Measurements from ENCODE around the gene CCSER2.
A peak's percentile ranks its signal among the peaks of the same experiment; 100 is the strongest.
"Not testable (repeated sequence)": the region's sequence is repeated elsewhere in the genome, so short reads cannot be mapped to it uniquely, and the experiment has no call there.

CCSER2 gene

DNA sequence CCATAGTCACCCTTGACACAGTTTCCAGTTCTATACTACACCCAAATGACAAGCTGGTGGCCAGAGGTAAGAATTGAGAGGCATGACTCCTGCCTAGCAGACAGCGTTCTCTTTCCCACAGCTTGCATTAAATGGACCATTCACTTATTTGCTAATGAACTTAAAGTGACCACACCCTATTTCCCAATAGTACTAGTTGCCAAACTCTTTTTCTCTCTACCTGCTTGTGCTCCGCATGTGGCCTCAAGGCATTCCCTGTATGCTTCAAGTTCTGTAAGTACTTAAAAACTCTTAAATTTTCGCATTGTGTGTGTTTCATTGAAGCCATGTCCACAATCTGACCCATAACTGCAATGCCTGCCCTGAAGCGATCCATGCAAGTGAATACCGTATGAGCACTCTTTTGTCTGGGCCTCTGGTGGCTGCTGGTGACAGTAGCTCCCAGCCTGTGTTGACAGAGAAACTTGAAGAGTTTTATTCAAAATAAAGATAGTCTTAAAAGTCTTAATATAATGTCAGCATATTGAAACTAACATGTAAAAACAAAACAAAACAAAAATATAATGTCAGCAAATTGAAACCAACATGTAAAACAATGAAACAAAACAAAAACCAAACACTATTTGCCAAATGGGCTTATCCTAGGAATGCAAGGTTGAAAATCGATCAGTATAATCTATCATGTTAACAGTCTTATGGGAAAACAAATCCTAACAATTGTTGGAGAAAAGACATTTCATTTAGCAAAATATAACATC, 73.6 kb downstream of the CCSER2 start:
- no peak for DNase-seq

DNA sequence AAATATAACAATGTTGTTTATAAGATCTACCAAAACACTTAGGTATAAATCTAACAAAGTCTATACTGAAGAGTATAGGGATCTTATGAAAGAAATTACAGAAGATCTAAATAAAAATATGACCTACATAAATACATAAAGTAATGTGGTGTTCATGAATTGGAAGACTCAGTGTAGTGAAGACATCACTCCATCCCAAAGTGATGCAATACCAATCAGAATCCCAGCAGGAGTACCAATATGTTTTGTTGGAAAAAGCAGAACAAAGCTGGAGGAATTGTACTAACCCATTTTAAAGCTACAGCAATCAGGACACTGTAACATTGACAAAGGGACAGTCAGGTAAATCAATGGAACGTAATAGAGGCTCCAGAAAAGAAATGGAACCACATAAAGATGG, 76.4 kb downstream of the CCSER2 start:
- no peak for DNase-seq

DNA sequence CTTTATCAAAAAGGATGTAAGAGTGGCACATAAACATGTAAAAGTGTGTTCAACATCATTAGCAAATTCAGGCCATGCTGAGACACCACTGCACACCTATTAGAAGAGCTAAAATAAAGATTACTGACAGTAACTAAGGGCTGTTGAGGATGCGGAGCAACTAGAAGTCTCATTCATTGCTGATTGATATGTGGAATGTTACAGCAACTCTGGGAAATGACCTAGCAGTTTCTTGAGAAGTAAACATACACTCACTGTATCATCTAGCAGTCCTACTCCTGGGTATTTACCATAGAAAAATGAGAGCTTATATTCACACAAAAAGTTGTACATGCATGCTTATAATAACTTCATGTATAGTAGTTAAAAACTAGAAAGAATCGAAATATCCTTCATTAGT, 77.3 kb downstream of the CCSER2 start:
- DNase-seq: no peak

DNA sequence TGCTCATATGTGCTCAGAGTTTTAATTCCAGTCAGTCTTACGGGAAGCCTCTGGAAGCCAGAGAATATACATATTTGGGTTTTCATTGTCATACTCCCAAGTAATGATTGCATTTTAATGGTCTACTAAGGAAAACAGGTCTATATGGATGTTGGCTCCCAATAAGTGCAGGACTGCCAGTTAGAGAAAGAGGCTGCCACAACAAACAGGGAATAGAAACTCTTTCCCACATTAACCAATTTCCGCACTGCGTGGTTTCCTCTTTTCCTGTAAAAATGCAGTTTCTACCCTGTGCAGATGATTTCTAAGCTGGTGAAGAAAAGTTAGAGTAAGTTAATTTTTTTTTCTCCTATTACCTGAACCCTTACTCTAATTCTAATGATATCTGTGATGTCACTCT, 78.2 kb downstream of the CCSER2 start:
- DNase-seq: no peak

DNA sequence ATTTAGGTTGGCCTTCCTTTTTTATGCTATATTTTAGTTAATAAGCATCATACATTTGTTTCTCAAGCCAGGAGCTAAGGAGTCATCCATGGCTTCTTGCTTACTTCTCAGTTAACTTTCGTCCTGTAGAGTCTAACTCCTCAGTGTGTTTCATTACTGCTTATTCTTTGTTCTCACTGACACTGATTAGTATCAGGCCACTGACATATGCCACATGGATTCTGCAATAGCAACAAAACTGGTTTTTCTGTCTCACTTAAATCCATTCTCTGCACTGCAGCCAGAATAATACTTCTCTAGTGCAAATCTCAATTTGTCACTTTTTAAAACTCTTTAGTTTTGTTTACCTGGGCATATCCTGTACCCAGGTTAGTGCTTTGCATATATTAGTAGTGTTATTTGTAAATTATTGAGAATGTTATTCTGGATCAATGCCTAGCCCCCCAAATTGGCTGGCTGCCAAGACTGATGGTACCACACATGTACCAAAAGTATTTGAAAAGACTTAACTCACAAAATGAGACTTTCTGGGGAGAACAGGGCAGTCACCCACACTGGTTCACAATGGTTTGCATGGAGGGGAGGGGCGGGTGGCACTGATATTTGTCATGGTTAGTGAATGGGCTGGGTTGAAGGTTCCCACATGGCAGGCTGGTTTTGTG, 79.1 kb downstream of the CCSER2 start:
- no peak for DNase-seq

DNA sequence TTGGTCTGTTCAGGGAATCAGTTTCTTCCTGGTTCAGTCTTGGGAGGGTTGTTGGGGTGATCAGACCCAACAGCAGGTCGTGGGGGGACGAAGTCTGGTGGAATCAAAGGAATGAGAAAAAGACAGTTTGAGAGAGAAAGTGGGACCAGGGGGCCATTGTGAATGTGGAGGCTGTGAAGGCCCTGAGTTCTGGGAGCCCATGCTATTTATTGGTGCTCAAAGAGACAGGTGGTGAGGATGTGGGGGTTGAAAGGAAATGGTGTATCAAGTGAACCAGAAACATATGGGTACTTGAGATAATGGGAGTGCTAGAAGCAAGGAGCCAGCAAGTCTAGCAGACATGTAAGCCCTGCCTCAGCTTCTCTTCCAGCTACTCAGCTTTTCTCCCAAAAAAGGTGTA, 84.1 kb downstream of the CCSER2 start:
- DNase-seq: peak; percentile 50

DNA sequence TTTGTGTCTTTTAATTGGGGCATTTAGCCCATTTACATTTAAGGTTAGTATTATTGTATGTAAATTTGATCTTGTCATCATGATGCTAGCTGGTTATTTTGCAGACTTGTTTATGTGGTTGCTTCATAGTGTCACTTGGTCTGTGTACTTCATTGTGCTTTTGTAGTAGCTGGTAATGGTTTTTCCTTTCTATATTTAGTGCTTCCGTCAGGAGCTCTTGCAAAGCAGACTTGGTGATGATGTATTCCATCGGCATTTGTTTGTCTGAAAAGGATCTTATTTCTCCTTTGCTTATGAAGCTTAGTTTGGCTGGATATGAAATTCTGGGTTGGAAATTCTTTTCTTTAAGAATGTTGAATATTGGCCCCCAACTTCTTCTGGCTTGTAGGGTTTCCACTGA, 85.7 kb downstream of the CCSER2 start:
- not testable (repeated sequence) for DNase-seq

DNA sequence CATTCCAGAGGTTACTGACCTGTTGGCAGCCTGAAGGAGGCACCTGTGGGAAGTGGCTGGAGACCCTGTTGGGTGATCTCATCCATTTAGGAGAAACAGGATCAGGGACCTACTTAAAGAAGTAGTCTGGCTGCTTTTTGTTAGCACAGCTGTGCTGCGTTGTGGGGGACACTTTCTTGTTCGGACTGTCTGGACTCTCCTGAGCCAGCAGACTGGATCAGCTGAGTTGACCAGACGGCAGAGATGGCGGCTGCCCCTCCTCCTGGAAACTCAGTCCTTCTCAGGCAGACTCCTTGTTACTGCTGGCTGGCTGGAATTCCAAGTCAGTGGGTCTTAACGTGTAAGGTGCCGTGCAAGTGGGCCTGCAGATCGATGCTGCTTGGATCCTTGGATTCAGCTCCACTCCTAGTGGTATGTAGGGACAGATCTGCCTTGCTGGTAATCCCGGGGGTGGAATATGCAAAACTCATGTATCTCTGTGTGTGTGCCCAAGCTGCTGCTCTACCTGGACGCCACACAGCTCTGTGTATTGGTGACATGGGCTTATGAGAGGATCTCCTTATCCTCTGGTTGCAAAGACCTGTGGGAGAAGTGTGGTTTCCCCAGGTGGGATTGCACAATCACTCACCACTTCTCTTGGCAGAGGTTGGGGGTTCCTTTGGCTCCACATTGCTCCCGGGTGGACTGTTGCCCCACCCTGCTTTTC, 87.3 kb downstream of the CCSER2 start:
- no peak for DNase-seq

DNA sequence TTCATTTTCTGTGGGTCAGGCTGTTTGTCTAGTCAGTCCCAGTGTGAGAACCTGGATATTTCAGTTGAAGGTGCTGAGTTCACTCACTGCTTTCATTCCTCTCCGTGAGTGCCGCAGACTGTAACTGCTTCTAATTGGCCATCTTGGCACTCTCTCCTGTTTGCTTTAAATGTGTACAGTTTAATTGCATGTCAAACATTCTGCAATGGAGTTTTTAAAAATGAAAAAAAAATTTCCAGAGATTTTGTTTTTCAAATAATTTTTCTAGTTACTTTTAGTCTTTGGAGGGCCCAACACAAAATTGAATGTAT, 87.8 kb downstream of the CCSER2 start:
- DNase-seq: no peak

DNA sequence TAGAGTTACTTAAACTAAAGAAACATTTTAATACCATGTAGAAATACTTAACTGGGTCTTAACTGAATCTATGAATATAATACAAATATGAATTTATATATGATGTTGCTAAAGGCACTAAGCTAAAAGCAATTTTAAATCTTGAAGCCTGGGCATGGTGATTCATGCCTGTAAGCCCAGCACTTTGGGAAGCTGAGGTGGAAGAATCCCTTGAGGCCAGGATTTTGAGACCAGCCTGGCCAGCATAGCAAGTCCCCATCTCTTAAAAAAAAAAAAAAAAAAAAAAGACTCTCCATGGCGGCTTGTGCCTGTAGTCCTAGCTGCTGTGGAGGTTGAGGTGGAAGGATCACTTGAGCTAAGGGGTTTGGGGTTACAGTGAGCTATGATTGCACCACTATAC, 95.3 kb downstream of the CCSER2 start:
- no peak for DNase-seq

DNA sequence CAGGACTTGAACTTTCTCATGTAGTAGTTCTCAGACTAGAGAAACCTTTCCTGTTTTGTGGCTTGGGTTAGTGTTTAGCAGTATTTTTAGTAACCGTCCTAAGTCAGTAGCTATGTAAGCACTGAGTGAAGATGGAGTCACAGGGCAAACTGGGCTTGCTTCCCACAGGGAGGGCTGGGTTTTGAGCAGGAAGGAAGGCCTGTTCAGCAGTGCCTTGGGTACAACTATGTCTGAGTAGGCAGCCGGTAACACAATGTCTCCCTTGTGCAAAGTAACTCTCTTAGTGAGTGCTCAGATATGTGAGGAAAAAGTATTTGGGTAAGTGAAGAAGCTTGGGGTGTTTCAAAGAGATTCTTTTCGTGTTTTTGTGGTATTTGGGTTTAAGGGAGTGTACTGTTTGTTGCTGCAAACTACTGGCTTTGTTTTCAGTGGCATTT, 96.4 kb downstream of the CCSER2 start:
- peak; percentile 14 for DNase-seq

DNA sequence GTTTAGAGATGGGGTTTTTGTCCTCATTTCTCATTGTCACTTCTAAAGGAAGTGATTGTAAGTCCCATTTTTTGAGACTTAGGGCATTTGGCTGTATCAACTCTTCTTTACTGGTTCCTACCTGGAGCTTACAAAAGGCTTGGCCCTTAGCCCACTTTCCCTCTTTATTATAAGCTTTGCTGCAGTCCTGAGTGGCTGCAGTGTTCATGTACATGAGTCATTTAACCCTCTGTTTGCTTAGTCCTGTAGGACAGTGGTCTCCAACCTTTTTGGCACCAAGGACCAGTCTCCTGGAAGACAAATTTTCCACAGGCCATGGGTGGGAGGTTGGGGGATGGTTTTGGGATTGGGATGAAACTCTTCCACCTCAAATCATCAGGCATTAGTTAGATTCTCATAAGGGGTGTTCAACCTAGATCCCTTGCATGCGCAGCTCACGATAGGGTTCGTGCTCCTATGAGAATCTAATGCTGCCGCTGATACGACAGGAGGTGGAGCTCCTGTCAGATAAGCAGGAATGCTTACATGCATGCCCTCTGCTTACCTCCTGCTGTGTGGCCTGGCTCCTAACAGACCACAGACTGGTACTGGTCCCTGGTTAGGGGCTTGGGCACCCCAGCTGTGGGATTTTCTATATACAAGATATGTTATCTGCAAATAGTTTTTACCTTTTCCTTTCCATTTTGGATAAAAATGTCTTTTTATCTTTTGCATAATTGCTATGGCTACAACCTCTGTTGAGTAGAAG, 99.7 kb downstream of the CCSER2 start:
- DNase-seq: peak; percentile 41

DNA sequence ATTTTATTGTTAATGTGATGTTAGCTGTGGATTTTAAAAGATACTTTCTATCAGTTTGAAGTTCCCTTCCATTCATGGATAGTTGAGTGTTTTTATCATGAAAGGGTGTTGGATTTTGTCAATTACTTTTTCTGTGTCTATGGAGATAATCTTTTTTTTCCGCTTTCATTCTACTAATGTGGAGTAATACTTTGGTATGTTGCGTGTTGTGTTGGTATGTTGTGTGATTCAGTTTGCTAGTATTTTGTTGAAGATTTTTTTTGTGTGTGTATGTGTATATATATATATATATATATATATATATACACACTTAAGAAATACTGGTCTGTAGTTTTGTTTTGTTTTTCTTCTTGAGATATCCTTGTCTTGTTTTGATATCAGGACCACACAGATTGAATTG, 100.3 kb downstream of the CCSER2 start:
- no peak for DNase-seq

DNA sequence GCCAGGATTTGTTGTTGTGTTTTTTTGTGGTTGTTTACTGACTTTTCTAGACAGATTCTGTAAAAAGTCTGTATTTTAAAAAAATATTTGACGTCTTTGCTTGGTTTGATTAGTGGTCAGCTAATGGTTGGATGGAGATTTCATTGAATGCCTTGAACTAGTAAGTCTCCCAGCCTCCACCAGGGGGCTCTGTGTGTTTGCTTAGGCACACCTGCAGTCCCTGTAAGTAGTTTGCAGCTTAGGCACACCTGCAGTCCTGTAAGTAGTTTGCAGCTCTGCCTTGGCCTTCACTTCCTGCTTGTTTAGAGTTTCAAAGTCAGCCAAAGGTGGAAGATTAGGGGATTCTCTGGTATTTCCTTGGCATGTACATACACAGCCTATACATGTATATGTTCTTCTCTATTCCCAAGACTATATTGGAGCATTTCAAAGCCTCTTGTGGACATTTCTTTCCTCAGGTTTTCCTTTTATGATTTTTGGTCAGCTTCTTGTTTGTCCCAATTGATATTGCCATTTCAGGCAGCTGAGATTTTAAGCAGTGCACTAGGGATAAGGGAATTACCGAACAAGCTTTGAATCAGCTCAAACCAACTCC, 101.6 kb downstream of the CCSER2 start:
- peak; percentile 91 for DNase-seq

DNA sequence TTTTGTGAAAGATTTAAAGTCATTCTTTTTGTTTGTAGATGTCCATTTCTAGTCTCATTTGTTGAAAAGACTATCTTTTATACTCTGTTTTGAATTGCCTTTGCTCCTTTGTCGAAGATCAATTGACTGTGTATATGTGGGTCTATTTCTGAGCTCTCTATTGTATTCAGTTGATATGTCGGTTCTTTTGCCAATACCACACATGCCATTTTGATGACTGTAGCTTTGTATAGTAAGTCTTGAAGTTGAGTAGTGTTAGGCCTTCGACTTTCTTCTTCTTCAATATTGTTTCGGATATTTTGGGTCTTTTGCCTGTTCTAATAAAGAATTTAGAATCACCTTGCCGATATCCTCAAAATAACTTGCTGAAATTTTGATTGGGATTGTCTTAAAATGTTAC, 104.5 kb downstream of the CCSER2 start:
- DNase-seq: no peak

DNA sequence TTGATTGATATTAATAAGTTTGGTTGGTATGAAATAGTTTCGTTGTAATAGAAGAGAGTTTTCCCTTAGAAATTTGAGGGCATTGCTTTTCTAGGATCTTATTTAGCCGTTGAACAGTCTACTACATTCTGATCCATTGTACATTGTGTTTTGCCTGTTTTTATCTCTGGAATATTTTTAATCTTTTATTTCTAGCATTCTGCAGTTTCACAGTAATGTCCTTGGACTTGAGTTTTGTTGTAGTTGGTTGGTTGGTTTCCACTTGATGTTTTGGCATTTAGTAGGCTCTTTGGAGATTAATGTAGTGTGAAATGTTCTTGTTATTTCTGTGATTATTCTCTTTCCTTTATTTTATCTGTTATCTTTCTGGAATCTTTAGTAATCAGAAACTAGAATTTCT, 112.4 kb downstream of the CCSER2 start:
- DNase-seq: no peak

DNA sequence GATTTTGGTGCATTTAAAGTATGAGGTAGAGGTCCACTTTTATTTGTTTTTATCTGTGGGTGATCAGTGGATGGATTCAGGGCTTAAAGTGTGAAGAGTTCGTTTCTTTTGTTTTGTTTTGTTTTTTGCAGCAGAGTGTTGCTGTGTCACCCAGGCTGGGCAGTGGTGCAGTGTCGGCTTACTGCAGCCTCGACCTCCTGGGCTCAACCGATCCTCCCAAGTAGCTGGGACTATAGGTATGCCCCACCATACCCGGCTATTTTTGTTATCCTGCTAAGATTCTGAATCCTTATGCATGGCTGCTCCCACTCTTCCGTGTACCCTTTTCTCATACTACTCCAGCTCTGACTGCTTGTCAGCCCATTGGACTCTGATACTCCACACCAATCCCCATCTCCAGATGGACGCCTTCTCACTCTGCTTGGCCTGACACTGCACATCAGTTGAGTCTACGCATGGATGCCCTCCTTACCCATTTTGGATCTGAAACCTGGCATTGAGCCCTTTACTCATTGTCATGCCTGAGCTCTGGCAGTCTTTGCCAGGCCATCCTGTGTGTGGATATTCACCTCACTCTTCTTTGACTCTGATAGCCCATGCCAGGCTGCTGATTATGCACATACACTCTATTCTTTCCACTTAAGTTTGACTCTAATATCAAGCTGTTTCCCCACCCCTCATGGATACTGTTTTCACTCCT, 119.5 kb downstream of the CCSER2 start:
- DNase-seq: no peak

DNA sequence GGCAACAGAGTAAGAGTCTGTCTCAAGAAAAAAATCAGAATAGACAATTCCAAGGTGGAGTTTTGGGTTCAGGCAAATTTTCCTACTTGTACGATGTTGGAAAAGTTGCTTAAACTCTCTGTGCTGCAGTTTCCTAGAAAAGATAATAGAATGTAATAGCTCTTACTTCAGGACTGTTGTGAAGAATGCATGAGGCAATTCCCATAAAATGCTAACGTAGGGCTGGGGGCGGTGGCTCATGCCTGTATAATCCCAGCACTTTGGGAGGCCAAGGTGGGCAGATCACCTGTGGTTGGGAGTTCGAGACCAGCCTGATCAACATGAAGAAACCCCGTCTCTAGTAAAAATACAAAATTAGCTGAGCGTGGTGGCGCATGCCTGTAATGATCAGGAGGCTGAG, 121.0 kb downstream of the CCSER2 start:
- not testable (repeated sequence) for DNase-seq

DNA sequence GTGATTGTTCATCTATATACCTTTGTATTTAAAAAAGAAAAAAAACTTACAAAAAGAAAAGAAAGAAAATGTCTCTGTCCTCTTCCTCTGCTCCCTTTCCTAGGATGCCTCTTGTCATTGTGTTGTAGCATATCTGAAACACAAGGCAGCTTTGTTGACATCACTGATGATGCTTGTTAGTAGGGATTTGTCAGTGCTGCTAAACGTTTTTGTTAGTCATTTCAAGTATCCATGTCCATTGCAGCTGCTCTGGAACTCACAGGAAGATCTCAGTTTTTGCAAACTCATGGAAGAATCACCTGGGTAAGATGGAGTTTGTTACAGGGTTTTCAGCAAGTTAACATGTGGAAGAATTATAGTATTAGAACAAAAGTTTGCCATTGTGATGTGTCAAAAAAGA, 123.6 kb downstream of the CCSER2 start:
- DNase-seq: peak; percentile 54

DNA sequence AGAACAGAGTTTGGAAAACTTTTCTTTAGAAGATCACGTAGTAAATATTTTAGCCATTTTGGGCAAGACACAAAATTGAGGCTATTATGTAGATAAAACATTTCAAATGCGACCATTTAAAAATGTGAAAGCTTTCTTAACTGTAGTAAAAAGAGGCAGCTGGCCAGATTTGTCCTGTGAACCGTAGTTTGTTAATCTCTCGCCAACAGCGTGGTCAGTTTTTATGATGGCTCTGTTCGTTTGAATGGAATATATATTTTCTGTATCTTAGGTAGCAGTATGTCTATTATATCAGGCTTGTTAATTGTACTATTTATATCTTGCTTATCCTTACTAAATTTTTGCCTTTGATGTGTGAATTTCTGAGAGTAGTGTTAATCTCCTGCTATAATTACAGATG, 124.9 kb downstream of the CCSER2 start:
- no peak for DNase-seq

DNA sequence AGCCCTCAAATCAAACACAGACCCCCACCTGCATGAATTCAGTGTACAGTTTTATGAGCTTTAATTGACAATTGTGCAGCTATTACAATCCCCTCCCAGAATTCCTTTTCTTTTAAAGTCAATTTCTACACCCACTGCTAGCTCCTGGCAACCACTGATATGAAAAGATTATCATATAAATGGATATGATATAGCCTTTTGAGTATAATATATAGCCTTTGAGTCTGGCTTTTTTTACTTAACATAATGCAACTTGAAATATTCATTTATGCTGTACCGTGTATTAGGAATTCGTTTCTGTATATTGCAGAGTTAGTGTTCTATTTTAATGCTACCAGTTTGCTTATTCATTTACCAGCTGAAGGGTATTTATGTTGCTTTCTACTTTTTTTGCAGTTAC, 127.7 kb downstream of the CCSER2 start:
- no peak for DNase-seq

DNA sequence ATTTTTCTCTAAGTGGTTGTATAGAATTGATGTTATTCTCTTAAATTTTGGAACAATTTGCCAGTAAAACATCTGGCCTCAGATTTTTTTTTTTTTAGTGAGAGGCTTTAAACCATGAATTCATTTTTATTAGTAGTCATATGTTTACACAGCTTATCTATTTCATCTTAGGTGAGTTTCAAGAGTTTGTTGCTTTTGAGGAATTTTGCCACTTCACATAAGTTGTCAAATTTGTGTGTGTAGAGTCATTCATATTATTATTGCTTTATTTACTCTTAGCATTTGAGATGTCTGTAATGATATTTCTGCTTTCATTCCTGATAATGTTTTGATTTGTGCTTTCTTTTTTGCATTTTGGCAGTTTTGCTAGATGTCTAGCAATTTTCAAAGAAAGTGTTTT, 132.1 kb downstream of the CCSER2 start:
- peak; percentile 38 for DNase-seq

DNA sequence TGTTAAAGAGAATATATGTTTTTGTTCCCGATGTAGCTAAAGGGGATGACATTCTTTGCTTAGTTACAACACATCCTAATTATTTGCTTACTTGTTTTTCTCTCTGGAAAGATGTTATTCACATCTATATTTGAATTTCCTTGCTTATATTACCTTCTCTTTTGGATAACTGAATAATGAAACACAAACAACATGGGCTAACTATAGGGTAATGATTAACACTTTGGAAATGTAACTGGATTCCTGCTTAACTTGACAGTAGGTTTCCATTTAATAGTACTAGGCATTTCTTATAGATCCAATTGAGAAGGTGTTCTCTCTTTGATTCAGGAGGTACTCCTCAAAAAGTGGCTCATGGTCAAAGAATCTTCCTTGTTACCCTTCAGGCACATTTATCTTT, 141.1 kb downstream of the CCSER2 start:
- no peak for DNase-seq
